ENCODE measurements around the gene IQGAP2.

- no peak for TF ChIP-seq CTCF (IDR thresholded peaks at IDR 0.05)
- TF ChIP-seq POLR2A (IDR thresholded peaks at IDR 0.05), result no peak
Measured at GRCh38 chr5:76625087-76625815, 222.2 kb downstream of the IQGAP2 start.

Data from testis (tissue), 2 donors.